Heart left ventricle (tissue), 16 donors: ENCODE results near the gene PTPRN2. TPM values are rescaled to one million over a fixed set of nuclear protein-coding genes. Genes with fewer than 3 reads are reported as not detected.

Experiments
- ATAC-seq, 4 donors: fragments of 200-7000 bp; cut with Tn5 transposase; one replicate each; pipeline ENCODE4 v1.9.1; 2020 to 2022; ENCODE audit warnings: moderate library complexity in 4 of 4, mild to moderate bottlenecking in 3 of 4, moderate number of reproducible peaks in 1 of 4
- DNase-seq, 5 donors: peaks; one replicate each; pipeline ENCODE4 v3.0.0-alpha.2; 2020
- H3K27ac ChIP-seq, 12 donors: fragments of 200-600 bp; sonication (generic) in 4 of 12; one replicate each; pipeline versions ENCODE4 v1.5.0 to v1.8.0; 2016 to 2022; ENCODE audit warnings: mild to moderate bottlenecking in 2 of 12
- H3K27me3 ChIP-seq, 9 donors: fragments of 200-600 bp; sonication (generic) in 2 of 9; one replicate each; pipeline versions ENCODE4 v1.5.1 to v1.8.0; 2016 to 2022; ENCODE audit warnings: mild to moderate bottlenecking in 3 of 9
- H3K36me3 ChIP-seq, 9 donors: fragments of 200-600 bp; sonication (generic) in 2 of 9; one replicate each; pipeline versions ENCODE4 v1.5.0 to v1.8.0; 2018 to 2022; ENCODE audit warnings: mild to moderate bottlenecking in 2 of 9
- H3K4me1 ChIP-seq, 12 donors: fragments of 200-600 bp; sonication (generic) in 4 of 12; one replicate each; pipeline versions ENCODE4 v1.5.0 to v1.8.0; 2016 to 2022; ENCODE audit warnings: mild to moderate bottlenecking in 3 of 12
- H3K4me3 ChIP-seq, 12 donors: fragments of 200-600 bp; sonication (generic) in 4 of 12; one replicate each; pipeline versions ENCODE4 v1.5.0 to v1.8.0; 2017 to 2022; ENCODE audit warnings: mild to moderate bottlenecking in 9 of 12, moderate library complexity in 4 of 12
- H3K9me3 ChIP-seq, 12 donors: fragments of 200-600 bp; sonication (generic) in 4 of 12; one replicate each; pipeline versions ENCODE4 v1.5.0 to v1.8.0; 2016 to 2022; ENCODE audit warnings: mild to moderate bottlenecking in 1 of 12
- CTCF ChIP-seq, 12 donors: fragments of 200-600 bp; sonication (generic) in 4 of 12; IDR thresholded peaks; one replicate each; pipeline versions ENCODE4 v1.5.0 to v1.8.0; 2018 to 2022; ENCODE audit warnings: antibody characterized with exemption in 12 of 12, mild to moderate bottlenecking in 5 of 12
- POLR2A ChIP-seq, 2 donors: fragments of 450-650 bp; IDR thresholded peaks; one replicate each; pipeline ENCODE4 v1.6.1; 2017; ENCODE audit warnings: antibody characterized with exemption in 2 of 2, mild to moderate bottlenecking in 2 of 2, moderate library complexity in 2 of 2
- WGBS, 4 donors: extraction: QIAGEN DNeasy Blood & Tissue Kit in 2 of 4; methylation state at CpG; one replicate each; pipeline versions ENCODE4 v1.1.5 to v1.1.7; 2013 to 2018; 5-methylcytosine and 5-hydroxymethylcytosine counted together
- intact Hi-C, 10 donors: fragments of 100-400 bp; cut with DNase I; formaldehyde crosslinking; loops; one replicate each; pipeline versions ENCODE4 v1.11.1 to v1.14.2; 2022
- polyA plus RNA-seq, 2 donors: library from polyadenylated mRNA; stranded (reverse); fragments of 200-250 nt; gene quantifications; one replicate each; pipeline ENCODE4 v1.2.3, GENCODE V29; 2013
- total RNA-seq, 9 donors: library from RNA; depleted of rRNA in 2 of 9; stranded (reverse); fragments of >200 nt in 2 of 9; fragmentation: NEBNext Ultra II Directional in 3 of 9; extraction: Animal tissue kit (Norgen Biotek cat#: 25700) in 3 of 9; gene quantifications; one replicate each; pipeline versions ENCODE4 v1.1.0 to v1.2.4, GENCODE V29; 2016 to 2023
- donor health status: ischemic (EF 13 %, LVEDD 7.1; RV severe dilation, severe dysfunction).
- donor health status: healthy with polysubstance abuse.
- donor health status: DM: no; HTN: yes; CAD: no.
- donor health status: DM: no; HTN: no; CAD: no.
- donor health status: ischemic (EF 25% LVEDD 6.9; RV normal size, moderate dysfunction).
- donor health status: ischemic (EF 25% LVEDD 5.7; RV mildly dilated, moderate dysfunction).
- donor health status: healthy.
- donor health status: DM: yes; HTN: yes; CAD: no.
- donor health status: ischemic (EF 35%, LVEDD 5.7; RV mildly dilated, moderate dysfunction).
- donor health status: nonischemic (EF 11% LVEDD 7.7; RV severe dilation, severe dysfunction).
- donor health status: DM: yes; HTN: yes; CAD: no.
- donor health status: PGD.
- donor health status: ischemic (EF 29% LVEDD 5.4; RV normal size, mild dysfunction).
- donor health status: nonischemic (EF 23%, LVEDD 6.1; RV moderate dilation, normal function).

The PTPRN2 gene
- total and polyA plus RNA-seq, 11 donors = 0.61 to 2.3 (median 1.3) TPM

DNA sequence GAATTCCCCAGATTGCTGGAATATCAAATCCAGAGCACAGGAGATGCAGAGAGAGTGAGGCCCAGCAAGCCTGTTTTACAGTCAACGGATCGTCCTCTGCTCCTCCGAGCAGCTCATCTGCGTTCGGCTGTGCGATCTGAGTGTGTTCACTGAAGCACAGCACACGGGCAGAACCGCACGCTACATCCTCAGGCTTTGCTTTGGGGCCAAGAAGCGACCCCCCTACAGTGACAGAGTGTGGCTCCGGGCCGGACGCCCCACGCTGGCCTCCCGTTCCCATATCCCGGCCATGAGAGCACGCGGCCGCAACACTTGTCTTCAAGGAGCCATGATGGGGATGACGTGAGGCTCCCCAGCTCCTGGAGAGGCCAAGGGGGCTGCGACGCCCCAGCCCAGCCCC lies 819.4 kb downstream of the PTPRN2 start:
- Histone ChIP-seq H3K27ac (no peak overlapping the region), H3K27me3 (peaks cover 0 to 19% (median 0%) of the 10 kb centered on the region in 9 donors), H3K9me3 (peaks cover 0 to 9% (median 5%) of the 10 kb centered on the region in 12 donors), H3K4me1 (no peaks in the 10 kb centered on the region), H3K4me3 (no peak overlapping the region), H3K36me3 (no peaks in the 10 kb centered on the region)
- ATAC-seq = no peak
- TF ChIP-seq CTCF (IDR thresholded peaks at IDR 0.05) (no peak), POLR2A (IDR thresholded peaks at IDR 0.05) (no peak)
- intact Hi-C loops = no loop called here
- WGBS, 4 donors = 84 to 90% (median 85%) methylated on average over 18 to 22 of the region's 22 CpGs
- DNase-seq = no peak

DNA sequence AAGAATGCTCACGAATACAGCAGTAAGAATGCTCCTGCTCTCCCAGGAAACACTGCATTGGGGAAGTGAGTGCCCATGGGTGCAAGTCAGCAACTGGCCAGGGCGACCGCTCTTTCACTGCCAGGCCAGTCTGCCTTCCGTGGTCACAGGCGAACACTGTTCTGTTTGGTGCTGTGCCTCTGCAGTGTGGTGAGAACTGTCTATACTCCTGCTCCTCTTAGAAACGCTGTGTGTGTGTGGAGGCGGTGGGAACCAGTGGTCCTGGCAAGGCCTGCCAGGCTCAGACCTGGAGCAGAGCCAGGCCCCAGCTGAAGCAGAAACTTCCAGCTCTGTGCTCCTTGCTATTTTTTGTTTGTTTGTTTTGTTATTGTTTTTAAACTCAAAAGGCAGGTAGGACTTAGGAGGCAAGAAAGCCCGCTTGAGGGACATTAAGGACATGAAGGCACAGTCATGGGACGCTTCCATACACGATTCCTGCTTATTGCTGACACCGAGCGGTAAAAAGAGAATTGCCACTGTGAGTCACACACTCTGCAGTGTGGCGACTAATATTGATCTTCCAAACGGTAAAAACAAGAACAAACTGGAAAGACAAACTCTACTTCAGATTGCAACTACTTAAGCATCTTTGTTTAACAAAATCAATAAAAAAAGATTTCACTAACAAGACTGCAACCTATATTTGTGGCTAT lies 820.0 kb downstream of the PTPRN2 start:
- ATAC-seq (no peak), DNase-seq (no peak)
- Histone ChIP-seq H3K27me3 (peaks cover 0 to 19% (median 0%) of the 10 kb centered on the region in 9 donors), H3K9me3 (peaks cover 0 to 9% (median 5%) of the 10 kb centered on the region in 12 donors), H3K36me3 (no peaks in the 10 kb centered on the region), H3K4me3 (no peak overlapping the region), H3K4me1 (no peaks in the 10 kb centered on the region), H3K27ac (no peak overlapping the region)
- intact Hi-C loops = no loop called here
- no peak for TF ChIP-seq POLR2A (IDR thresholded peaks at IDR 0.05)
- no peak for TF ChIP-seq CTCF (IDR thresholded peaks at IDR 0.05)
- 82 to 87% (median 85%) methylated on average over 14 of the region's 14 CpGs for WGBS, 4 donors

DNA sequence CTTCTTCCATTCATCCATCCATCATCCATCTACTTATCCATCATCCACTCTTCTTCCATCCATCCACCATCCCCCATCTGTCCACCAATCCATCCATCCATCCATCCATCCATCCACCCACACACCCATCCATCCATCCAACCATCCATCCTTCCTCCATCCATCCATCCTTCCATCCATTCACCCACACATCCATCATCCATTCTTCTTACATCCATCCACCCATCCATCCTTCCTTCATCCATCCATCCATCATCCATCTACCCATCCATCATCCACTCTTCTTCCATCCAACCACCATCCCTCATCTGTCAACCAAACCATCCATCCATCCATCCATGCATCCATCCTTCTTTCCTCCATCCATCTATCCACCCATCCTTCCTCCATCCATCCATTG lies 821.5 kb downstream of the PTPRN2 start:
- Histone ChIP-seq H3K27ac (no peak overlapping the region), H3K4me1 (no peaks in the 10 kb centered on the region), H3K36me3 (no peaks in the 10 kb centered on the region), H3K9me3 (peaks cover 0 to 6% (median 3%) of the 10 kb centered on the region in 12 donors), H3K4me3 (no peak overlapping the region), H3K27me3 (peaks cover 0 to 16% (median 0%) of the 10 kb centered on the region in 9 donors)
- intact Hi-C loops = no loop called here
- DNase-seq (no peak), ATAC-seq (no peak)
- TF ChIP-seq CTCF (IDR thresholded peaks at IDR 0.05) (no peak), POLR2A (IDR thresholded peaks at IDR 0.05) (no peak)

DNA sequence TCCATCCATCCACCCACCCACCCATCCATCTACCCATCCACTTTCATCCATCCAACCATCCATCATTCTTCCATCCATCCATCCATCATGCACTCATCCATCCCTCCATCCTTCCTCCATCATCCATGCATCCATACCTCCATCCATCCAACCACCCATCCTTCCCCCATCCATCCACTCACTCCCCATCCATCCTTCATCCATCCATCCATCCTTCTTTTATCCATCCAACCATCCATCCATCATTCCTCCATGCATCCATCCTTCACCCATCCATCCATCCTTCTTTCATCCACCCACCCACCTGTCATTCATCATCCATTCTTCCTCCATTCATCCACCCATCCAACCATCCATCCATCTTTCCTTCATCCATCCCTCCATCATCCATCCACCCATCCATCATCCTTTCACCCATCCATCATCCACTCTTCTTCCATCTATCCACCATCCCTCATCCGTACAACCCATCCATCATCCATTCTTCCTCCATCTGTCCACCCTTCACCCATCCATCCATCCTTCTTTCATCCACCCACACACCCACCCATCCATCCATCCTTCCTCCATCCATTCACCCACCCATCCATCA lies 822.6 kb downstream of the PTPRN2 start:
- ATAC-seq = no peak
- Histone ChIP-seq H3K36me3 (no peaks in the 10 kb centered on the region), H3K27ac (no peak overlapping the region), H3K9me3 (no peaks in the 10 kb centered on the region), H3K4me1 (no peaks in the 10 kb centered on the region), H3K27me3 (peaks cover 0 to 14% (median 0%) of the 10 kb centered on the region in 9 donors), H3K4me3 (no peak overlapping the region)
- DNase-seq = no peak
- no peak for TF ChIP-seq POLR2A (IDR thresholded peaks at IDR 0.05)
- TF ChIP-seq CTCF (IDR thresholded peaks at IDR 0.05) = no peak
- intact Hi-C loops = no loop called here
- 90 to 95% (median 94%) methylated on average over 1 of the region's 1 CpG for WGBS, 4 donors
